Stimulated activated CD8-positive, alpha-beta memory T cell treated with anti-CD3 and anti-CD28 coated beads, Interleukin-15, amount 100 ng/mL, for 48 hours (primary cell): ENCODE measurements around the gene SPTA1.
"Not testable (repeated sequence)": the region's sequence is repeated elsewhere in the genome, so short reads cannot be mapped to it uniquely, and the experiment has no call there.

Experiments
- DNase-seq, 2 donors: peaks; one replicate each; pipeline ENCODE4 v3.0.0-alpha.2; 2020; ENCODE audit warnings: low read depth in 2 of 2

Gene SPTA1

GRCh38 chr1:158686111-158687009, at the start of gene SPTA1:
TSS of gene SPTA1 (minus strand) at chr1:158686715. CDS start at chr1:158686517, 198 bp downstream.
- DNase-seq: no peak

- no peak for DNase-seq
Measured at GRCh38 chr1:158735848-158736247, 49.3 kb upstream of the SPTA1 start.

GRCh38 chr1:158732524-158732923, 46.0 kb upstream of the SPTA1 start:
- no peak for DNase-seq

GRCh38 chr1:158731707-158732106, 45.2 kb upstream of the SPTA1 start:
- no peak for DNase-seq

- DNase-seq: no peak
Measured at GRCh38 chr1:158730453-158730852, 43.9 kb upstream of the SPTA1 start.

GRCh38 chr1:158728510-158729225, 42.2 kb upstream of the SPTA1 start:
- DNase-seq: no peak

GRCh38 chr1:158724442-158724841, 37.9 kb upstream of the SPTA1 start:
- no peak for DNase-seq

- no peak for DNase-seq
Measured at GRCh38 chr1:158720620-158721019, 34.1 kb upstream of the SPTA1 start, which contains the start of gene OR6K3. TSS of gene OR6K3 (minus strand) at chr1:158720720. CDS start at chr1:158718115, 2,605 bp downstream.

- no peak for DNase-seq
Measured at GRCh38 chr1:158719664-158720063, 33.1 kb upstream of the SPTA1 start.

GRCh38 chr1:158717344-158717743, 30.8 kb upstream of the SPTA1 start:
- DNase-seq: no peak

GRCh38 chr1:158716335-158716734, 29.8 kb upstream of the SPTA1 start:
- DNase-seq: no peak

GRCh38 chr1:158714754-158715153, 28.2 kb upstream of the SPTA1 start:
- no peak for DNase-seq

GRCh38 chr1:158711098-158711497, 24.6 kb upstream of the SPTA1 start:
- DNase-seq: no peak

- no peak for DNase-seq
Measured at GRCh38 chr1:158706096-158706495, 19.6 kb upstream of the SPTA1 start.

GRCh38 chr1:158700552-158700951, 14.0 kb upstream of the SPTA1 start, which contains the start of gene OR6K2:
TSS of gene OR6K2 (minus strand) at chr1:158700652. CDS start at chr1:158700652, 0 bp downstream.
- DNase-seq: no peak

- DNase-seq: no peak
Measured at GRCh38 chr1:158694596-158694995, 8.1 kb upstream of the SPTA1 start.

GRCh38 chr1:158692356-158692755, 5.8 kb upstream of the SPTA1 start:
- DNase-seq: no peak

- no peak for DNase-seq
Measured at GRCh38 chr1:158691907-158692306, 5.4 kb upstream of the SPTA1 start.

GRCh38 chr1:158691149-158691548, 4.6 kb upstream of the SPTA1 start:
- DNase-seq: not testable (repeated sequence)

GRCh38 chr1:158689875-158690274, 3.4 kb upstream of the SPTA1 start:
- no peak for DNase-seq

- DNase-seq: no peak
Measured at GRCh38 chr1:158689110-158689509, 2.6 kb upstream of the SPTA1 start.

- not testable (repeated sequence) for DNase-seq
Measured at GRCh38 chr1:158688343-158688742, 1.8 kb upstream of the SPTA1 start.

- no peak for DNase-seq
Measured at GRCh38 chr1:158687037-158687436, 522 bp upstream of the SPTA1 start.
